HFF-Myc (cell line): Measurements from ENCODE around the gene KREMEN1.

ENCODE experiments used
- DNase-seq: peaks from one replicate; pipeline ENCODE4 v3.0.0-alpha.2; 2011; ENCODE audit warnings: low read depth; ENCODE audit errors: extremely low read depth
- H3K4me3 ChIP-seq: replicated peaks from 2 replicates; pipeline ENCODE4 v1.5.1; 2011; ENCODE audit warnings: low read depth, mild to moderate bottlenecking, control low read depth, low read length
- CTCF ChIP-seq: IDR thresholded peaks from 2 replicates; pipeline ENCODE4 v1.5.1; 2012; ENCODE audit warnings: mild to moderate bottlenecking, low read depth, low read length, control low read depth; ENCODE audit errors: missing control alignments

KREMEN1 gene

DNA sequence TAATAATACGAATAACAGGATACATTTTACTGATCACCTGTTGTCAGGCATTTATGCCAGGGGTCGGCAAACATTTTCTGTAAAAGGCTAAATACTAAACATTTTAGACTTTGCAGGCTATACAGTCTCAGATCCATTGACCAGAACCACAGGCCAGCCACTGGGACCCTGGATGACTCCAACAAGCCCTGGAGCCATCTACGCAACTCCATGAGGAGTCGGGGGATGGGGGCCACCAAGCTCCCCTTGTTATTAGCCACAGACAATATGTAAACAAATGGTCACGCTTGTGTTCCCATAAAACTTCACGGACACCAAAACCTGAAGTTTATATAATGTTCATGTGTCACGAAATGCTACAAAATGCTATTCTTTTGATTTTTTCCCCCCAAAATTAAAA lies 78.5 kb downstream of the KREMEN1 start:
- DNase-seq, result no peak
- no peak for TF ChIP-seq CTCF
- H3K4me3 ChIP-seq, result no peak overlapping the region

DNA sequence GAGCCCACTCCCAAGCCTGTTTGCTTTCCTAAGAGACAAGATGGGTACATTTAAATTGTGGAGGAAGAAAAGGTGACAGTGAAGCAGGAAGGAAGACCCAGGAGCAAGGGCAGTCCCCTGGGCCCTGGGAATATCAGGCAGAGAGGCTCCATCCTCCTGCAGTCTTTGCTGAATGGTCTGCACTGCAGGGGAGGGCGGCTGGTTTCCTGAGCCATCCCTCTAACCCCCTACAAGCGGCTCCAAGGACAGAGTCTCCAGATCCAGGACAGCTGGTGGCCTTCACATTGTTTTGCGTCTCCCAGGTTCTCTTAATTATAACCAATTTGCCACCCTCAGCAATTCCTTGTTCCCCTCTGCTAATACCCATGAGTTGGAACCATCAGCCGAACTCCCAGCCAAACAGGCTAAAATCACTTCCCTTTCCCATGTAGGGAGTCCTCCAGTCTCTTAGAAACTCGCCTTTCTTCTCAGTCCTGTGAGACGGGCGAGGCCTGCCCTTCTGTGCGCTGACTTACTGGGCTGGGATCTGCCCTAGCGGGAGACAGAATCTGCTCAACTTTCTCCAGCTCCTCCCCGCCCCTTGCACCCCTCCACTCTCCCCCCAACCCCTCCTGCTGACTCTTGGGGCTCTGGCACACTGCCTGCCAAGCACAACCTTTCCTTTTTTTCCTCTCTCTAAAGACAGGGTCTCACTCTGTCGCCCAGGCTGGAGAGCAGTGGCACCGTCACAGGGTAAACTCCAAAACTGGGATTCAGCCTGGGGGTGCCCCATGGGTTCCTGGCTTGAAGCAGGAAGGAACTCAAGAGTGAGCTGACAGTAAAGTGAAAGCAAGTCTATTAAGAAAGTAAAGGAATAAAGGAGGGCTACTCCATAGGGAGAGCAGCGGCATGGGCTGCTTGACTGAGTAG lies 79.5 kb downstream of the KREMEN1 start:
- no peak for TF ChIP-seq CTCF
- no peak overlapping the region for H3K4me3 ChIP-seq
- no peak for DNase-seq

- H3K4me3 ChIP-seq, result no peak overlapping the region
- no peak for DNase-seq
- no peak for TF ChIP-seq CTCF
Observed at GRCh38 chr22:29152954-29153719, 80.3 kb downstream of the KREMEN1 start.

DNA sequence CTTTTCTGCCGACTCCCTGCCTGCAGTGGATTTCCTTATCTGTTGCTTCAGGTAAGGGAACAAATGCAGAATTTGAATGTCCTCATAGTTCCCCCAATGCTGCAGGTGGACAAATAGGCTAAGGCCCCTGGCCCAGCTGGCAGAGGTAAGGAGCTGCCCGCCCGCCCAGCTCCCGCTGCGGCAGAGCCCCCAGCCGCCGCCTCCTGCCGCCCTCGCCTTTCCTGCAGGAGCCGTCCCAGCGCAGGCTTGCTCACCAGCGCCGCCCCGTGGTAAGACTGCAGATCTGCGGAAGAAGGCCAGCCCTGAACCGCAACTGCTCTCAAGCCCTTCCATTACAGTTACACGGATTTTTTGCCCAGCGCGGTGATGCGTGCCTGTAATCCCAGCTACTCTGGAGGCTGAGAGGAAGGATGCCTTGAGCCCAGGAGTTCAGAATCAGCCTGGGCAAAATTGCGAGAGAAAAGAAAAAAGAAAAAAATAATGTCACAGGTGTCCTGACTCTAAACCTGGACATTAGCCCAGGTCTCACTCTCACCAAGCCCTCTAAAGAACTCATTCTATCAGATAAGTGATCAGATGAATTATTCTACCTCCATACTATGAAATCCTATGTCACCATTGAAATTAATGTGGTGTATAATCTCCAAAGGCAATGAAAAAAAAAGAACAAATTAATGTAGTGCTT lies 81.7 kb downstream of the KREMEN1 start:
- peak; percentile 95 for TF ChIP-seq CTCF
- H3K4me3 ChIP-seq, result no peak overlapping the region
- DNase-seq, result peak; percentile 6

GRCh38 chr22:29155966-29156365 lies 83.1 kb downstream of the KREMEN1 start:
- TF ChIP-seq CTCF, result no peak
- no peak for DNase-seq
- no peak overlapping the region for H3K4me3 ChIP-seq

DNA sequence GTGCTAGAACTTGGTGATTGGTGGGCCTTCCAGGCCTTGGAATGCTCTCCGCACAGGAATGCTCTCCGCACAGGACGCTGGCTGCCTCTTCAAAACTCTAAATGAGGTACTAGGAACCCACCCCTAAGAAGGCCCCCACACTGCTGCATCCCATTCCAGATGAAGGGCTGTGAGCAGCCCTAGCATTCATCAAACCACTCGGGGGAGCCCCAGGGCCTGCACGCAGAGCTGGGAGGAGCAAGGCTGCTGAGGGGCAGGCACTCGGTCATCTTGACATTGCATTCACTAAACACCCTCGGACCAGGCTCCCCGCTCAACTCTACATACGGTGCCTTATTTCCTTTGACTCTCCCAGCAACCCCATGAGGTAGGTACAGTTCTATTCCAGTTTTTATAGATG lies 83.7 kb downstream of the KREMEN1 start:
- DNase-seq, result no peak
- H3K4me3 ChIP-seq, result no peak overlapping the region
- TF ChIP-seq CTCF, result peak; percentile 41
